AG04449 (cell line): ENCODE measurements around the gene TAMALIN.

Source experiments
- CTCF ChIA-PET: fragments of 350-600 bp; formaldehyde crosslinking; extraction: SDS; loops from one replicate; lab custom pipeline; 2021; ENCODE audit warnings: antibody characterized with exemption; lab: Yijun Ruan, JAX
- POLR2A ChIA-PET: fragments of 400-600, 350-600 bp; formaldehyde crosslinking; extraction: SDS; loops from one replicate; lab custom pipeline; 2020; ENCODE audit warnings: antibody characterized with exemption, inconsistent platforms; lab: Yijun Ruan, JAX
- DNase-seq: peaks from one replicate; pipeline ENCODE4 v3.0.0-alpha.2; 2010; ENCODE audit warnings: low read depth, low spot score
- H3K4me3 ChIP-seq: 2 replicates; pipeline ENCODE4 v1.5.1; 2011; ENCODE audit warnings: low read depth, mild to moderate bottlenecking, control low read depth, low read length
- TF ChIP-seq, protein P1 (sequence below): IDR thresholded peaks from one replicate; pipeline ENCODE4 v1.5.1; 2011; ENCODE audit warnings: mild to moderate bottlenecking, moderate library complexity, low read length, control low read depth, inconsistent platforms; ENCODE audit not compliant: insufficient read depth; ENCODE audit errors: missing control alignments

Gene TAMALIN

GRCh38 chr12:52007158-52007921 lies 594 bp downstream of the TAMALIN start:
- POLR2A ChIA-PET = interaction anchor here (0.7 to 0.9 kb wide), 2 partner anchors 16 to 18 kb away, joined by 3 read pairs; no protein-coding TSS in a partner anchor
- CTCF ChIA-PET = interaction anchor here (2.2 to 25.1 kb wide), 4 partner anchors 12 to 114 kb away, joined by 9 to 1081 read pairs (median 126); no protein-coding TSS in a partner anchor
- H3K4me3 ChIP-seq = peak overlapping the region; percentile 62
- DNase-seq = no peak
- TF ChIP-seq, protein P1, sequence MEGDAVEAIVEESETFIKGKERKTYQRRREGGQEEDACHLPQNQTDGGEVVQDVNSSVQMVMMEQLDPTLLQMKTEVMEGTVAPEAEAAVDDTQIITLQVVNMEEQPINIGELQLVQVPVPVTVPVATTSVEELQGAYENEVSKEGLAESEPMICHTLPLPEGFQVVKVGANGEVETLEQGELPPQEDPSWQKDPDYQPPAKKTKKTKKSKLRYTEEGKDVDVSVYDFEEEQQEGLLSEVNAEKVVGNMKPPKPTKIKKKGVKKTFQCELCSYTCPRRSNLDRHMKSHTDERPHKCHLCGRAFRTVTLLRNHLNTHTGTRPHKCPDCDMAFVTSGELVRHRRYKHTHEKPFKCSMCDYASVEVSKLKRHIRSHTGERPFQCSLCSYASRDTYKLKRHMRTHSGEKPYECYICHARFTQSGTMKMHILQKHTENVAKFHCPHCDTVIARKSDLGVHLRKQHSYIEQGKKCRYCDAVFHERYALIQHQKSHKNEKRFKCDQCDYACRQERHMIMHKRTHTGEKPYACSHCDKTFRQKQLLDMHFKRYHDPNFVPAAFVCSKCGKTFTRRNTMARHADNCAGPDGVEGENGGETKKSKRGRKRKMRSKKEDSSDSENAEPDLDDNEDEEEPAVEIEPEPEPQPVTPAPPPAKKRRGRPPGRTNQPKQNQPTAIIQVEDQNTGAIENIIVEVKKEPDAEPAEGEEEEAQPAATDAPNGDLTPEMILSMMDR = no peak

DNA sequence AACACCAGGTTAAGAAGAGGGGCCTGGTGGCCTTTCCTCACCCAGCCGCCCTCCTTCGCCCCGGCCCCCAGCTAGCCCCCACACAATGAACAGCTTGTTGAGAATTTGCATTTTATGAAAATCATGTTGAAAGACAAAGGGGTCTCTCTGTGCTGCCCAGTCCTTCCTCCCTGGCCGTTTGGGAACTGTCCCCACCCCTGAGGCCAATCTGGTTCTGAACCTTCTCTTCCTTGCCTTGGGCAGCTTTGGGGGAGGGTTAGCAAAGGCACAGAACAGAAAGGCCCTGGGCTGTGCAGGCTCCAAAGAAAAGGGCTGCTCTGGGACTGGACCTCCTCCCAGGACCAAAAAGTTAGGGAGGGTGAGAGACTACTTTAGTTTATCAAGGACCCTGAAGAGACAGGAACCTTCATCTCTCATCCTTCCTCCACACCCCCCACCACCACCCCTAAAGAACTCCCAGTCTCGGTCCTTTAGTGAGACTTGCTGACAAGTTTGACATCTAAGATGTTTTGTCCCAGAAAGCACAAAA lies 1.3 kb downstream of the TAMALIN start:
- H3K4me3 ChIP-seq = peak overlapping the region; percentile 62
- CTCF ChIA-PET = interaction anchor here (0.9 to 25.1 kb wide), 4 partner anchors 13 to 74 kb away, joined by 4 to 1081 read pairs (median 102); no protein-coding TSS in a partner anchor
- POLR2A ChIA-PET = no interaction called here
- TF ChIP-seq, protein P1 = no peak
- no peak for DNase-seq

DNA sequence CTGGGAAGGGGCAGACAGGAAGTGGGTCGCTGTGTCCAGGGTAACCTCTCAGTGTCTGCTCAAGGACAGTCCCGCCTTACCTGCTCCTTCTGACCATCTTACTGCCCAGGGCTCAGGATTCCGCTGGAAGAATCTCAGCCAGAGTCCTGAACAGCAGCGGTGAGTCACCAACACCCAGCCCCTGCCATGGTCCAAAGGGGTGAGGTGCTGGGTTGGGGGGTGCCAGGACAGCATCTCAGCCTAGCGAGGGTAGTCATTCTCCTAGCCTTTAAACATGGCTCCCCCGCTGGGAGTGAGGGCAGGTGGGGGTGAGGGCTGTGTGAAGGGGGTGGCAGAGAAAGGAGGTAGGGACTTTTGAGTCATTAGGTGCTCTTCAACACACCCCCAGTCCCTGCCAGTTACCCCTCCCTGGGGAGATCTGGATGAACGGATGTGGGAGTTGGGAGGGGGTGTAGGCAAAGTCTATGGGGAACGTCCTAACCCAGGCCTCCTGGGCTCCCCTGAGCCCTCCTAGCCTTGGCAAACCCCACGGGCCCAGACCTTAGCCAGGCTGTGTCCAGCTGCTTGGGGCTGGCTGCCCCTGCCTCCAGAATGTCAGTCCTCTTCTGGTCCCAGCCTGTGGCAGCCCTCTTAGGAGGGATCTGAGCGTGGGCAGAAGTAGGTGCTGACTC lies 2.5 kb downstream of the TAMALIN start:
- H3K4me3 ChIP-seq = no peak overlapping the region
- CTCF ChIA-PET = interaction anchor here (0.9 to 25.1 kb wide), 9 partner anchors 14 to 871 kb away, joined by 3 to 1081 read pairs (median 4); no protein-coding TSS in a partner anchor
- no peak for DNase-seq
- POLR2A ChIA-PET = interaction anchor here (0.6 to 1.5 kb wide), 2 partner anchors 11 to 16 kb away, joined by 3 to 7 read pairs; no protein-coding TSS in a partner anchor
- TF ChIP-seq, protein P1 = no peak

GRCh38 chr12:52010152-52010622 lies 3.4 kb downstream of the TAMALIN start:
- CTCF ChIA-PET = interaction anchor here (1.0 to 25.1 kb wide), 9 partner anchors 15 to 870 kb away, joined by 3 to 1081 read pairs (median 6); no protein-coding TSS in a partner anchor

DNA sequence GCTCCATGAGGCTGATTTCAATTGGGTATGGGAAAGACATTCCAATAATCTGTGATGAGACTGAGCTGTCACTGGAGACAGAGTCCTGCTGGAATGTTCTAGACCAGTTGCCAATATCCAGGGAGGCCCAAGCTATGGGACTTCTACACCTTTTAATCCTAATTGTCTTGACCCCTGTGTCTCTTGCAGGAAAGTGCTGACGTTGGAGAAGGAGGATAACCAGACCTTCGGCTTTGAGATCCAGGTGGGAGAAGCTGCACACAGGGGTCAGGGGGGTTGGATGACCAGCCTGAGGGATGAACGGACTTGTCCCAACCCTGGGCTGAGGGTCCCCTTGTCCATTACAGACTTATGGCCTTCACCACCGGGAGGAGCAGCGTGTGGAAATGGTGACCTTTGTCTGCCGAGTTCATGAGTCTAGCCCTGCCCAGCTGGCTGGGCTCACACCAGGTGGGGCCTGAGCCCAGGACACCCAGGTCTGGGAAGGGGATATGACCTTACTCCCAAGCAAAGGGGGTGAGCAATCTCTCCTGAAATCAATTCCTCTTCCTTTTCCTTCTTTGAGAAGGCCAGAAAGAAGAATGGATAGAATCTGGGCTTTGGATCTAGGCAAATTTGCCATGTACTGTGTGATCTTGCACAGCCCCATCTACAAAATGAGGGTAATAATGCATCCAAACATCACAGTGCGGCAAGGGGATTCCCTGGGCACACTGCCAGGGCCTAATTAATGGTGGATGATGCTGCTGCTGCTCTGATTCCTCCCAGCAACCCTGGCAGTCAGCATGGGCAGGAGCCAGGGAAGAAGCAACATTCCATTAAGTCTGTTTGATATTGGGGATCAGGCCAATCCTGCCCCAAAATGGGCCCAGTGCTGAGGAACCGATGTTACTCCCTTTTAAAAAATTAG lies 4.2 kb downstream of the TAMALIN start:
- POLR2A ChIA-PET = interaction anchor here (1.0 to 1.5 kb wide), 2 partner anchors 14 to 18 kb away, joined by 3 to 7 read pairs; no protein-coding TSS in a partner anchor
- CTCF ChIA-PET = interaction anchor here (1.2 to 25.1 kb wide), 7 partner anchors 14 to 135 kb away, joined by 3 to 1081 read pairs (median 6); no protein-coding TSS in a partner anchor
- TF ChIP-seq, protein P1 = no peak
- H3K4me3 ChIP-seq = no peak overlapping the region; the same call in 1 of the 2 replicates
- DNase-seq = no peak

More at GRCh38 chr12:52010152-52010622, 3.4 kb downstream of the TAMALIN start:
- DNase-seq = no peak
- TF ChIP-seq, protein P1 = no peak
- POLR2A ChIA-PET = interaction anchor here (1.0 to 1.5 kb wide), 2 partner anchors 15 to 17 kb away, joined by 3 to 7 read pairs; no protein-coding TSS in a partner anchor
- no peak overlapping the region; the same call in 1 of the 2 replicates for H3K4me3 ChIP-seq
